T-helper 2 cell treated with Interferon-gamma antibody and Interleukin-4, amounts not matched to agents 100 ng/mL and 5 ng/mL, for 36 hours (primary cell): ENCODE data around the gene PKD2L1. TPM values are rescaled to one million over a fixed set of nuclear protein-coding genes. Genes with fewer than 3 reads are reported as not detected.

Source experiments
- total RNA-seq: library from RNA; stranded (reverse); gene quantifications from 2 replicates; pipeline ENCODE4 v1.2.3, GENCODE V29; 2022

PKD2L1 gene
- total RNA-seq, 1 donor from 2014 or later, result 0.14 TPM

Other genes with a start within 250 kb of the PKD2L1 start
- not detected in 2 replicates for gene CPN1, start 248.4 kb downstream of the PKD2L1 start, total RNA-seq
- gene ERLIN1, start 144.2 kb downstream of the PKD2L1 start, total RNA-seq, result 17.1 and 18.1 TPM in 2 replicates
- 31.1 and 32.1 TPM in 2 replicates for gene CHUK, start 100.6 kb downstream of the PKD2L1 start, total RNA-seq
- gene CWF19L1, start 62.6 kb downstream of the PKD2L1 start, total RNA-seq, result 43.3 and 44.3 TPM in 2 replicates
- gene BLOC1S2, start 43.5 kb downstream of the PKD2L1 start, total RNA-seq, result 49.5 and 50.0 TPM in 2 replicates
- 144 TPM in 2 replicates for gene SCD, start 17.0 kb upstream of the PKD2L1 start, total RNA-seq
- 0.27 and 0.41 TPM in 2 replicates for gene WNT8B, start 132.8 kb upstream of the PKD2L1 start, total RNA-seq
- 268 and 278 TPM in 2 replicates for gene SEC31B, start 189.6 kb upstream of the PKD2L1 start, total RNA-seq
- 277 and 279 TPM in 2 replicates for gene NDUFB8, start 199.6 kb upstream of the PKD2L1 start, total RNA-seq
- gene HIF1AN, start 205.7 kb upstream of the PKD2L1 start, total RNA-seq, result 53.4 and 54.7 TPM in 2 replicates